Stimulated activated CD4-positive, alpha-beta T cell treated with anti-CD3 and anti-CD28 coated beads, Interleukin-15, amount 100 ng/mL, for 24 hours (primary cell): ENCODE data around the gene AFF1.
"Not testable (repeated sequence)": the region's sequence is repeated elsewhere in the genome, so short reads cannot be mapped to it uniquely, and the experiment has no call there.

Experiments used
- DNase-seq: peaks from one replicate; pipeline ENCODE4 v3.0.0-alpha.2; 2020

The AFF1 gene

DNA sequence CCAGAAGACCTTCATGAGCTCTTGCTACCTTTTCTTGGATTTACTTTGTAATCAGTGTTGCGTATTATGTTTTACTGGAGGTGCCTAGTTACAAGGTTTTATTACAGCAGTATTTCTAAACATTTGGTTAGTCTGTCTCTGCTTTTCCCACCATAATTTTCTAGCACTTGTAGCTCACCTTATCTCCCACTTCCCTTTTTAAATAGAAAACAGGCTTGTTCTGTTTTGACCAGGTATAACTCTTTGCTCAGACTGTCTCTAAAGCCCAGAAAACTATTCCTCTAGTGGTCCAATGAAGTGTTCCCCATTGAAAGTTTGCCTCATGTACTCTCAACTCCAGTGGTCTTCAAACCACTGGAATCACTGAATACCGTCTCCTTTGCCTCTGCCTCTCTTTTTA, 43.9 kb downstream of the AFF1 start:
- no peak for DNase-seq

DNA sequence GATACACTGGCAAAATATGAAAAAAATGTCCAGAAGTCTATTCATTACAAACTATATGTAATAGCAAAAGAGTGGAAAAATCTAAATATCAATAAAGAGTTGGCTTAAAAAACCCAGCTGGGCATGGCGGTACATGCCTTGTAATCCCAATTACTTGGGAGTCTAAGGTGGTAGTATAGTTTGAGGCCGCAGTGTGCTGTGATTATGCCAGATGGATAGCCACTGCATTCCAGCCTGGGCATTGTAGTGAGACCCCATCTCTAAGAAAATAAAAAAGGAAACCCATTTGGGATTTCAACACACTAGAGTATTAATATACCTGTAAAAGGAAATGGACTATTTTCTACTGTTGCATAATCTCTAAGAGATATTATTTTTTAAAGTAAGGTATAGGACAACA, 45.4 kb downstream of the AFF1 start:
- DNase-seq = no peak

DNA sequence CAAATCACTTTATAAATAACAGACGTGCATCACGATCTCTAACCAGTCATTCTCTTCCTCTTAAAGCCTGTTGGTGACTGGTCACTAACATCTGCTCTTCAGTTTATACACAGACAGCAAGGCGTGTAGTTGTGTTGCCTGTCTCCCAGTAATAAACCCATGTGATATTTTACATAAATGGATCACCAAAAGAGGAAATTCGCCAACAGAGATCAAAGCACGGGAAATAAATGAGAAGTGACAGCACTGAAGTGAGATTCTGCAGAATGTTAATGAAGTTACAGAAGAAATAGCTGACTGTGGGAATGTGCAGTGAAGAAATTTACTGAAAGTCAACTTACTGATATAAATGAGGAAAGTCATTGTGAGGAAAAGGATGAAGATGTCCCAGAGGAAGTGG, 47.0 kb downstream of the AFF1 start:
- no peak for DNase-seq

DNA sequence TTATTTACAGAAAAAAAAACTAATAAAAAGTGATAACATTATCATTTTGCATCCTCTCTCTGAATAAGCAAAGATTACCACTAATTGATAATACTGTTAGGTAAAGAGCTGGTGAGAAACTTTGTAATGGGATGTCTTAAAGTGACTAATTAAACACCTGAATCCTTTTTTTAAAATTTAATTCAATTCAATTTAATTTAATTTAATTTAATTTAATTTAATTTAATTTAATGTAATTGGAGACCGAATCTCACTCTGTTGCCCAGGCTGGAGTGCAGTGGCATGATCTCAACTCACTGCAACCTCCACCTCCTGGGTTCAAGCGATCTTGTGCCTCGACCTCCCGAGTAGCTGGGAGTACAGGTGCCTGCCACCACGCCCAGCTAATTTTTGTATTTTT, 51.0 kb downstream of the AFF1 start:
- DNase-seq = not testable (repeated sequence)

DNA sequence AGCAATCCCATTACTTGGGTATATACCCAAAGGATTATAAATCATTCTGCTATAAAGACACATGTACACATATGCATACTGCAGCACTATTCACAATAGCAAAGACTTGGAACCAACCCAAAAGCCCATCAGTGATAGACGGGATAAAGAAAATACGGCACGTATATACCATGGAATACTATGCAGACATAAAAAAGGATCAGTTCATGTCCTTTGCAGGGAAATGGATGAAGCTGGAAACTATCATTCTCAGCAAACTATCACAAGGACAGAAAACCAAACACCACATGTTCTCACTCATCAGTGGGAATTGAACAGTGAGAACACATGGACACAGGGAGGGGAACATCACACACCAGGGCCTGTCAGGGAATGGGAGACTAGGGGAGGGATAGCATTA, 54.8 kb downstream of the AFF1 start:
- DNase-seq = not testable (repeated sequence)

DNA sequence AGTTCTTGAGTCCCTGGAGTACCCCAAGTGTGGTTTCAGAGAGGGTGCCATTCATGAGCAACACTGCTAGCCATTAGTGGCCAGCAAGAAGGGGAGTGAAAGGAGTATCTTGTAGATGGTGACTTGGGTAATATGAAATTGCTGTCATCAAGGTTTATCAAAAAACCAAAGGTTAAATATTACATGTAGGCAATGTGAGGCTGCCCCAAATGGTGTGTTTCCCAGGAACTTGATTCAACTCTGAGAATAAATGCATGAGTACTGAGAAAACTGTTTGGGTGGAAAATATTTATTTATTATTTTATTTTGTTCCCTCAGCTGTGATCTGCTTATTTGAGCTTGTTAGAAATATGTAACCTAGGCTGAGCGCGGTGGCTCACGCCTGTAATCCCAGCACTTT, 55.7 kb downstream of the AFF1 start:
- no peak for DNase-seq

DNA sequence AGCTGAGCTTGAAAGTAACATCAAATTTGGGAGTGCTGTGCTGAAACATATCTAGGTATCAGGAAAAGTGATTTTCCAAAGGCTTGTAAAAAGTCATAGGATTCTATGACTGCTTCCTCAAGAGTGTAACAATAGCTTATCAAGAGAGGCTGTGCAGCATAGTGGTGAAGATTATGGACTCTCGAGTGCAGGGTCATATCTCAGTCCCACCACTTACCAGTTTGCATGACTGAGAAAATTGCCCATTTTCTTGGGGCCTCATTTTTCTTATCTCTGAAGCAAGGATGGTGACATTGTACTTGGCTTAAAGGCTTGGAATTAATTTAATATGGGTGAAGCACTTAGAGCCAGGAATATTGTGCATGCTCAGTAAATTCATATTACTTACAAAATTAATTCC, 57.2 kb downstream of the AFF1 start:
- no peak for DNase-seq

DNA sequence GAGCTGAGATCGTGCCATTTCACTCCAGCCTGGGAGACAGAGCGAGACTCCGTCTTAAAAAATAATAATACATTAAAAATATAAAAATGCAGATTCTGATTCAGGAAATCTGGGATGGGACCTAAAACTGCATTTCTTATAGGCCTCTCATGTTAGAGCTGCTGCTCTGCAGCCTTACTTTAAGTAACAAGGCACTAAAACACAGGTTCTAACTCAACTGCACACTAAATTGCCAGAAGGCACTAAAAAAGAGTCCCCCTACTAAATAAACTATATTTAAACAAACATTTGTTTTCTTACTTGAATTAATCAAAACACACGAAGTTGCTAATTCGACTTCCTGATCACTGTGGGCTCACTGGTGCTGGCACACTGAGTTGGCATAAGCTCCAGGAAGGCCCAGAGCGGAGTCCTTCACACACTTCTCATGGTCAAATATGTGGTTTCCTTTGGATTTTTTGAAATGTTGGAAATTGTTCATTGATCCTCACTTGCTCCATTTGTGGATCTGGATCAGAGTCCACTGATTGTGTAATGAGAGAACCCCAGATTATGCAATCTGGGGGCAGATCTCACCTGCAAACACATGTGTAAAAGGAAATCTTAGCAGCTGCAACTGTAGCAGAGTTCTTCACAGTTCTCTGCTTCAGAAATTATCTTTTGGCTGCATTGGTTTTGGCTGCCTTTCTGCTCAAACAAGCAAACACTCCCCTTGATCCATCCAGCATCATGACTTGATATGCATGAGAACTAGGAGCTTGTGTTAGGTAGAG, 59.3 kb downstream of the AFF1 start:
- DNase-seq = no peak

DNA sequence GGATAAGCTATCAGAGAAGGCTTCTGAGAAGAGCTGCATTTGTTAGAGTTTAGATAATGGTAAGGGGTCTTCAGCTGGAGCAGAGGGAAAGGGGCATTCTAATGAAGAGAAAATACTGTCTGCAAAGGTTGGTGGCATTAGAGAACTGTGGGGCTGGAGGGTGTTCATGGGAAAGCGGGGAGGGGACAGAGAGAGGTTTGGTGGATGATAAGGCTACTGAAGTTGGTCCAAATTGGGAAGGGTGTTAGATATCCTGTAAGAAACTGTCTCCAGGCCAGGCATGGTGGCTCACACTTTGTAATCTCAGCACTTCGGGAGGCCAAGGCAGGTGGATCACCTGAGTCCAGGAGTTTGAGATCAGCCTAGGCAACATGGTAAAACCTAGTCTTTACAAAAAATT, 59.9 kb downstream of the AFF1 start:
- DNase-seq = no peak

DNA sequence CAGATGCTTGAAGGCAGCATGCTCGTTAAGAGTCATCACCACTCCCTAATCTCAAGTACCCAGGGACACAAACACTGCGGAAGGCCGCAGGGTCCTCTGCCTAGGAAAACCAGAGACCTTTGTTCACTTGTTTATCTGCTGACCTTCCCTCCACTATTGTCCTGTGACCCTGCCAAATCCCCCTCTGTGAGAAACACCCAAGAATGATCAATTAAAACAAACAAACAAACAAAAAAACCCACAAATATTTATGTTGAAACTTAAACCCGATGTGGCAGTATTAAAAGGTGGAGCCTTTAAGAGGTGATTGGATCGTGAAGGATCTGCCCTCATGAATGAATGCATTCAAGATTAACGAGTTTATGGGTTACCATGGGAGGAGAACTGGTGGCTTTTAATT, 61.7 kb downstream of the AFF1 start:
- not testable (repeated sequence) for DNase-seq

DNA sequence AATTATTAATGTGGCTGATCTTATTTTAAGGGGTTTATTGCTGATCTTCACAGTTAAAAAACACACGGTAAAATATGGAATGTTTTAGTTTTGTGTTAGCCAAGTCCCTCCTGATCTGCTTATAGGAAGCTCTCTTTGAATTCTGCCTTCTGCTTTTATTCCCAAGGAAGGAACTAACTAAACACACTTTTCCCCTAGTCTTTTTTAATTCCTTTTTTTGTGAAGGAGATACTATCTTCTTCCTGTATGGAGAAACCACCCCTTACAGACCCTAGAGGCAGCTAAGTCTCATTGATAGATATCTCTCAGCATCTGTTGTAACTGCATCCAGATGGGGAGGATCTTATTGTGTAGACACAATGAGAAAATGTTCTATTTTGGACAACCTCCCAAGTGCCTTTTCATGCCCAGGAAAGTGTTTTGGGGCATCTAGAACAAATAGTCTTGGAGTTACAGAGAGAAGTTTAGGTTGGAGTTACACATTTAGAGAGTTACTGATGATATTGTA, 64.4 kb downstream of the AFF1 start:
- no peak for DNase-seq

DNA sequence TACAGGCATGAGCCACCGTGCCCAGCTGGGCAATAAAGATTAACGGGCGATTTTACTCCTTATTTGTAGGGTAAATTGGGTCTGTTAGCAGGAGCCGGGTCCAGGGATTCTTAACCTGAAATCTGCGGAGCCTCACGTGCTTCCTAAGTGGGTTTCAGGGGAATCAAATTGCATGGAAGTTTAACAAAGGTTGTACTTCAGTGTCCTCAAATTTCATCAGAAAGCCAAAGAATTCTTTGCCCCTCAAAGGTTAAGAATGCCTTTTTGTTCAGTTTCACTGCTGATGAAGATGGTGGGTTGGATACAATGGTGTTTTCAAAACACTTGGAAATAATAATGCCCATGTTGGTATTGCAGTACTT, 67.9 kb downstream of the AFF1 start:
- DNase-seq = no peak

DNA sequence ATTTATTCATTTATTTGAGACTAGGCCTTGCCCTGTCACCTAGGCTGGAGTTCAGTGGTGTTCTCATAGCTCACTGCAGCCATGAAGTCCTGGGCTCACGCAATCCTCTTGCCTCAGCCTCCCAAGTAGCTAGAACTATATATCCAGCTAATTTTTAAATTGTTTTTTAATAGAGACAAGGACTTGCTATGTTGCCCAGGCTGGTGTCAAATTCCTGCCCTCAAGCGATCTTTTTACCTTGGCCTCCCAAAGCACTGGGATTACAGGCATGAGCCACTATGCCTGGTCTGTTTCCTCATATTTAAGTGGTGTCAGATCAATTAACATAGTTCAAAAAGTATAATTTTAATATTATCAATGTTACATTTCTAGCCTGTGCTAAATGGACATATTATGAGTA, 68.5 kb downstream of the AFF1 start:
- no peak for DNase-seq

DNA sequence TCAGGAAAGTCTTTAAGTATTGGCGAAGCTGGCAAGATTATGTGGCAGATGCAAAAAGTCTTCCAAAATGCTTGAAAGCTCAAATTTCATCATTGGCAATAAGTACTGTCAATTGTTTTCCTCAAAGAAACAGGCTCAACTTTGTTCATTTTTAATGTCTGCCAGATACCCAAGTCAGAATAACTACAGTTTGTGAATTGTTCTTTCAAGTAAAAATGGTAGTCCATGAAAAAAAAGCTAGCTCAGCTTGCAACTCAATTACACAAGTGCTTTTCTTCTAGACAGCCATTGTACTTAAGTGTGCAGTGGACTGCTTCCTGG, 70.5 kb downstream of the AFF1 start:
- no peak for DNase-seq

DNA sequence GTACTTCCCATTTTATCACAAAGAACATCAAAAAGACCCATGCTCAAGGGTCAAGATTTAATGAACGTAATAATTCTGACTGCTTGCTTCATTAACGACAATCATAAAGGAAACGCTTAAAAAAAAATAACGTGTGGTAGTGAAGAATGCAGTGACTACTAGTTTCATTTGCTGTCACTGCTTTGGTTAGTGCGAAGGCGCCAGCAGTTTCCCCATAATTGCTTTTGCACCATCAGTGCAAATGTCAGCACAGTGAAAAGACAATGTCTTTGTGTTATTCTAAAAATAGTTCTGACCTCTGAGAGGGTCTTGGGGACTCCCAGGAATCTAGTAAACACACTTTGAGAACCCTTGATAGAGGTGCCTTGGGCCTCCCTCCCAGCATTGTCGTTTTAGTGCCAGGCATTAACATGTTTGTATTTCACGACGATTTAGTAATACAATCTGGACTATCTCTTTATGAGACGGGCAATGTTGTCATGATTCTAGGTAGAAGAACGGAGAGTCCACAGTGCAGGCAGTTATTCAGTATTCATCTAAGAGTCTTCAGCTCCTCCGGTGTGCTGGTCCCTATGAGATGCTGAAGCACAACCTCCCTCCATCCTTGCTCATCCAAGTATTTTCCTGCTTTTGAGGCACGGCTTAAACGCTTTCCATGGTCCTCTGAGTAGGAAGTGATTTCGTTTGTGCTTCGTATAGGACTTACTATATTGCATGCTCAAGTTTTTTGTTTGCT, 71.0 kb downstream of the AFF1 start:
- peak; percentile 51 for DNase-seq

DNA sequence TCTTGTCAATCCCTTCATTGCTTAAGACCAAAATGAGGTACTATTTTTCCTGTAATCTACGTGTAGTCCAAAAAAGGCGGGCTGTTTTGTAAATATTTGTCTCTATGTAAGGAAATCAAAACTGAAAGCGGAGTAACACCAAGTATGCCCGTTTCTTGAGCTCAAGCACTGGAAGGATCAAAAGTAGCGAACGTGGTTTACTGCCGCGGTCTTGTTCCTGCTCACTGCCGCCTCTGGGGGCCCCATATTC, 71.5 kb downstream of the AFF1 start:
- no peak for DNase-seq

DNA sequence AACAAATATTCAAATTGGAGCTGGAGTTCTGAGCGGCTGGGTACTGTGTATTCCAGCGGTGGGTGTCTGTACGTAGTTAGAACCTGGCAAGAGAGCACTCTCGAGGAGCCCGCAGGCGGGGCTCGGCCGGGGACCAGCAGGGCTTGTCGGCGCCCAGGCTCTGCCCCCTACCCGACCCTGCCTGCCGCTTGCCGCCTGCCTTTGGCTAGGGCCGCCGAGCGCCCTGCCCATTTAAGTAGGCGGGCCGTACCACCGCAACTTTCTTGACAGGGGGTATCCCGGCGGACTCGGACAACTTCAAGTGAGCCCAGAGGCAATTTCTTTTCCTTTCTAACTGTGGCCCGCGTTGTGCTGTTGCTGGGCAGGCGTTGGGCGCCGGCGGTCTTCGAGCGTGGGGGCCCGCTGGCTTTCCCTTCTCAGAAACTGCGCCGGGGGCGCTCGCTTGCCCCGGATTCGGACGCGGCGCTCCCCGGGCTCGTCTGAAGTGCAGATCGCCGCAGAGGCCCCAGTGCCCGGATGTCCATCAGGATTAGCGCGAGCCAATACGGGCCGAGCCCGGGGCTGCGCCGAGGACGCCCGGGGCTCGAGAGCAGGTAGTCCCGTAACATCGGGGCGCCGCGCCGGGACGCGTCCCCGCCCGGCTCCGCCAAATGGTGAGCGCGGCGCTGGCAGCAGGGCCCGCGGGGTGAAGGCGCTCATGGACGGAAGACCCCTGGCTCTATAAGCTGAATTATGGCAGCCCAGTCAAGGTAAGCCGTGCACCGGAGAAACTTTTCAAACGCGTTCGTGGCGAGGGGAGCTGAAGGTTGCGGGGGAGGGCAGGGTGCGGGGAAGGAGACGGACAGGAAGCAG, 72.1 kb downstream of the AFF1 start:
- peak; percentile 89 for DNase-seq

DNA sequence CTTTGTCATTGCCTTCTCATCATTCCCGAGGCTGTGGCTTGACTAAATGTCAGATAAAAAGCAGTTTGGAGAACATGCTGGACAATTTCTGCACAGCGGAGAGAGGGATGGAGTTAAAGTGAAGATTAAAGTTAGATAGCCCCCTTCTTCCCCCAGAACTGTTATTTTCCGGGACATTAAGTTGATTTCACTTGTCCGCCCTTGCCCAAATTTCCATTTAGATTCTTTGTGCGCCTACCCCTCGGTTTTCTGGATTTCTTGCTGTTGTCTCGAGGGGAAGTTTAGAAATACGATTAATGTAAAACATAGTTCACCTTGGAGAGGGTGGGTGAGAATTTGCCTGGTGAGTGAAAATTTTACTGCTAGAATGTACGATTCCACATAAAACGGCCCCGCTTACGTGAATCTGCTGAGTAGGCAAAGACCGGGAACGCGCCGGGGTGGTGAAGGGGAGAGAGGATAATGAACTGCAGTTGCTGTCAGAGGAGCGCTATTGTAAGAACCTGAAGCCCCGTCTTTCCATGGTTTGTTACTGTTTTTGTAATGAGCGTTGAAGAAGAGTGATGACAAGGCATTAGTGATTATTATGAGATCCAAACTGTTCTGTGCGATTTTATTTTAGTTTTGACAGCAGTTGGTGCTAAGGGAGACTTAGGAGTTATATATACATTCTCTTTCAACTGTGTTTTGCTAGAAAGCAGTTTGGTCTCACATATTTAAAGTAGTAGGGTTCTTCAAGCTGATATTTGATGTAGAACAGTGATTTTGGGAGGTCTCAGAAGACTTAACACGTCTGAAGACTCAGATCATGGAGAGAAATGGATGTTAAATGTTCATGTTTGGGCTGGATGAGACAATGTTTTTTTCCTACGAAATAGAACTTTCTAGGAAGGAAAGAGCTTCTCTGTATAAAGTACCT, 73.0 kb downstream of the AFF1 start:
- DNase-seq = peak; percentile 62

DNA sequence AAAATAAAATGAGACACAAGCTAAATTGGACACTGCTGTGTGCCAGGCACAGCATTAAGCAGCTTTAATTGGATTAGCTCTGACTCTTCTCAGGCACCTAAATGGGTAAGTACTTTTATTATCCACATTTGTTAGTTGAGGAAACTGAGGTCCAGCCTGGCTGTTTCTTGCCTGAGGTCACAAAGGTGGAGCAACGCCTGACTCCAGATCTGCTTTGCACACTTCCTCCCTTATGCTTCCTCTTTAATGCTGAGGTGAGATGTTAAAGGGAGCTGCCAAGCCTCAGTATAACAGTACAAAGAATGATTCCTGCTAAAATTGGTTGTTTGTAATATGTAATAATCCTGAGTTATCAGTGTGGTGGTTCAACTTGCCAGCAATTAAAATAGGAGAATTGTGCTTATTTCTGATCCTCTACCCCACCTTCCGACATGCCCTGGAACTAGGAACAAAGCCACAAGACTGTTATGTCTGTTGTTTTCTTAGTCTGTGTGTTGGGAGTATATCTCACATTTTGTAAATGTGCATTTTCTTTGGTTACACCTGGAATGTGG, 74.4 kb downstream of the AFF1 start:
- no peak for DNase-seq

DNA sequence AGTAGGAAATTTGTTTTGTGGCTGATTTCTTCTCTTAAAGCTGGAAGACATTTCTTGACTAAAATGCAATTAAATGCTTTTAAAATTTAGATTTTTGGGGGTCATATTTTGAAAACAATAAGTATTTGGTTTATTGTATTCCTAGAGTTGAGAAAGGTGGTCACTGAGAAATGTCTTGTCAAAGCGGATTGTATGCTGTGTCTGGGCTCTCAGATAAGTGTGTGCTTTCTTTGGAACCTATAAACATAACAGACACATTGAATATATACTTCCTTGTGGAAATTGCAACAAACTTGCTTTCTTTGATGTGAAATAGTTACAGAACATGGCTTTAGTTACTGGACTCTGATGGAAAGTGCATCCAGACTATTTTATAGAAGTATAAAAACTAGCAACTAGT, 75.4 kb downstream of the AFF1 start:
- DNase-seq = no peak

DNA sequence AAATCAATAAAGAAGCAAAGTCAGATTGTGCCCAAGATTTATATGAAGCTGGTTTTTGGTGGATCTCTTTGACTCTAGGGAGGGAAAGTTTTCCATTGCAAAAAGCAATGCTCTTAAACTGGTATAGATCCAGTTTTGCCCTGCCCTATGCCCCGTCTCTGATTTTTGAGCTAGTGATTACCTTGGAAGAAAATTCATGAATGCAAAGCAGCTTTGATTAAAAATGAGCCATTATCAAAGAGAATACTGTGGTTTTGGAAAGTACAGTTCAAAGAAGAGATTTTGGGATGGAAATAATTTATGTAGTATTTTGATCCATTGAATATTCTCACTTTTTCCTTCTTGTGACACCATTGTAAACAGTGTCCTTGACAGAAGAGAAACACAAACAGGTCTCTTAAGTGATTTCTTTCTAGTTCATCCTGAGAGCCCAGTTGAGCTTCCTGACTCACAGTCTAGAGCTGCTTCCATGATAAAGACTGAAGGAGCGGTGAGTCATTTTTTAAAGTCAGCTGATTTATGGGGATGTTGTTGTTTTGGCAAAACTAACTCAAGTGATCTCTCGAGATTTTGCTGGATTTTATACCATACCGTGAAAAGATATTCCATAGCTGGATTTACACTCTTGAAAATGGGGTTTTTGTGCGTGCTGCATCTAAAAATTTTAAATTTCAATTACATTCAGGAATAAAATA, 76.7 kb downstream of the AFF1 start:
- DNase-seq = no peak
